NCI-H2227 (cell line): ENCODE data around the gene SHISA7.
A peak's percentile ranks its signal among the peaks of the same experiment; 100 is the strongest.

Experiments
- DNase-seq: peaks from one replicate; lab custom pipeline; 2025; ENCODE audit not compliant: unreplicated experiment; lab: John Stamatoyannopoulos, UW

SHISA7 gene

DNA sequence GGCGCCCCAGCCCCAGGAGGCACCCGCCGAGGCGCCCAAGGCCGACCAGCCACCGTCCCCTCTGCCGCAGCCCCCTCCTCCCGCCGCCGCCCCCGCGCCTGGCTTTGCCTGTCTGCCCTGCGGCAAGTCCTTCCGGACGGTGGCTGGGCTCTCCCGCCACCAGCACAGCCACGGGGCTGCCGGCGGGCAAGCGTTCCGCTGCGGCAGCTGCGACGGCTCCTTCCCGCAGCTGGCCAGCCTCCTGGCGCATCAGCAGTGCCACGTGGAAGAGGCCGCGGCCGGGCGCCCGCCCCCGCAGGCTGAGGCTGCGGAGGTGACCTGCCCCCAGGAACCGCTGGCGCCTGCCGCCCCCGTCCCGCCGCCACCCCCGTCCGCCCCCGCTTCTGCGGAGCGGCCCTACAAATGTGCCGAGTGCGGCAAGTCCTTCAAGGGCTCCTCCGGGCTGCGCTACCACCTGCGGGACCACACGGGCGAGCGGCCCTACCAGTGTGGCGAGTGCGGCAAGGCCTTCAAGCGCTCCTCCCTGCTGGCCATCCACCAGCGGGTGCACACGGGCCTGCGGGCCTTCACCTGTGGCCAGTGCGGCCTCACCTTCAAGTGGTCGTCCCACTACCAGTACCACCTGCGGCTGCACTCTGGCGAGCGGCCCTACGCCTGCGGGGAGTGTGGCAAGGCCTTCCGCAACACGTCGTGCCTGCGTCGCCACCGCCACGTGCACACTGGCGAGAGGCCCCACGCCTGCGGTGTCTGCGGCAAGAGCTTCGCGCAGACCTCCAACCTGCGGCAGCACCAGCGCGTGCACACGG lies 39.3 kb upstream of the SHISA7 start:
- DNase-seq: no peak

DNA sequence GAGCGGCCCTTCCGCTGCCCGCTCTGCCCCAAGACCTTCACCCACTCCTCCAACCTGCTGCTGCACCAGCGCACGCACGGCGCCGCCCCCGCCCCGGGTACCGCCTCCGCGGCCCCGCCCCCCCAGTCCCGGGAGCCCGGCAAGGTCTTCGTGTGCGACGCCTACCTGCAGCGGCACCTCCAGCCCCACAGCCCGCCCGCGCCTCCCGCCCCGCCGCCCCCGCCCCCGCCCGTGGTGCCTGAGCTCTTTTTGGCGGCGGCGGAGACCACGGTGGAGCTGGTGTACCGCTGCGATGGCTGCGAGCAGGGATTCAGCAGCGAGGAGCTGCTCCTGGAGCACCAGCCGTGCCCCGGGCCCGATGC lies 38.7 kb upstream of the SHISA7 start:
- no peak for DNase-seq

DNA sequence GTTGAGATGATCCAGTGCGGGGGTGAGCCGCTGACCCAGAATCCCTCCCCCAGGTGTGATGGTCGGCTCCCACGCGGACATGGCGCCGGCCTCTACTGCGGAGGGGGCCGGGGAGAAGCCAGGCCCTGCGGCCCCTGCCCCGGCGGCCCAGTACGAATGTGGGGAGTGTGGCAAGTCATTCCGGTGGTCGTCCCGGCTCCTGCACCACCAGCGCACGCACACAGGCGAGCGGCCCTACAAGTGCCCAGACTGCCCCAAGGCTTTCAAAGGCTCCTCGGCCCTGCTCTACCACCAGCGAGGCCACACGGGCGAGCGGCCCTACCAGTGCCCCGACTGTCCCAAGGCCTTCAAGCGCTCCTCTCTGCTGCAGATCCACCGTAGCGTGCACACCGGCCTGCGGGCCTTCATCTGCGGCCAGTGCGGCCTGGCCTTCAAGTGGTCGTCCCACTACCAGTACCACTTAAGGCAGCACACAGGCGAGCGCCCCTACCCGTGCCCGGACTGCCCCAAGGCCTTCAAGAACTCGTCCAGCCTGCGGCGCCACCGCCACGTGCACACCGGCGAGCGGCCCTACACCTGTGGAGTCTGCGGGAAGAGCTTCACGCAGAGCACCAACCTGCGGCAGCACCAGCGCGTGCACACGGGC lies 38.2 kb upstream of the SHISA7 start:
- no peak for DNase-seq

DNA sequence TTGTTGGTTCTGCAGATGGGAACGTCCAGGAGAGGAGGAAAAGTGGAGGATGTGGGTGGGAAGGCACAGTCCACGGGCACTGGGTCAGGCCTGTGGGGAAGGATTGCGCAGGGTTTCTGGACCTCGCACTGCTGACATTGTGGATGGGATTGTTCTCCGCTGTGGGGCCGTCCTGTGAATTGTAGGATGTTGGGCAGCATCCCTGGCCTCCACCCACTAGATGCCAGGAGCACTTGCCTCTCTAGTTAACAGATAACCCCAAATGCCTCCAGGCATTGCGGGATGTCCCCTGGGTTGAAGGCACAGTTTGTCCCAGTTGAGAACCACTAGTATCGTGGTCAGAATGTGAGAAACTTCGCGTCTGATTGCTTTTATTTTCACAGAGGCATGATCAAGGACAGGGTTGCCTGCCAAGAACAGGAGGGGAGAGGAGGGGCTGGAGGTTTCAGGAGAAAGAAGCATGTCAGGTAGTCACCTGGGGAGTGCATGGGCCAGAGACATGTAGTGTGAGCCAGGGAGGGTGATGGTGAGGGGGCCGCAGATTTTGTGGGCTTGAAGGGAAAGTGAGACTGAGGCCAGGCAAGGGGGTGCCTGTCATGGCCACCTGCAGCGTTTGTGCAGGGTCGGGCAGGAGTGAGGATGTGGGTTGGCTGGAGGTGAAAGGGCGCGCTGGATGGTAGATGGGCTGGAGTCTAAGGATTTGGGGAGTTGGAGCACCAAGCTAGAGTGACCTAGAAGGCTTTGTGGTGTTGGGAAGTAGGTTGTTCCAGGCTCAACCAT lies 36.5 kb upstream of the SHISA7 start:
- DNase-seq: no peak

DNA sequence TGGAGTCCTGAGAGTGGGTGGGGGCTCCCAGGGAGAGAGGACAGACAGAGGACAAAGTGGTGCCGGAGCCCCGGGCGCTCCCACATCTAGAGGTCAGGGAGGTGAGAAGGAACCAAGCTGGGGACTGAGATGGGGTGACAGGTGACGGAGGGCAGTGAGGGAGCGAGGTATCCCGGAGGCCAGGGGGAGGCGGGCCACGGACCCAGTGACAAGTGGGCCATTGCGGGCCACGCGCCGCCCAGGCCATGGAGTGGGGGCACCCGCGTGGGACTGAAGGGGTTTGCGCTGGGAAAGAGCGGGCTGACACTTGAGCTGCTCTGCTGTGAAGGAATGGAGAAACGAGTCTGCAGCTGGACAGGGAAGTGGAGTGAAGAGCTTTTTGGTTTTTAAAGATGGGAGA lies 35.9 kb upstream of the SHISA7 start:
- DNase-seq: no peak

DNA sequence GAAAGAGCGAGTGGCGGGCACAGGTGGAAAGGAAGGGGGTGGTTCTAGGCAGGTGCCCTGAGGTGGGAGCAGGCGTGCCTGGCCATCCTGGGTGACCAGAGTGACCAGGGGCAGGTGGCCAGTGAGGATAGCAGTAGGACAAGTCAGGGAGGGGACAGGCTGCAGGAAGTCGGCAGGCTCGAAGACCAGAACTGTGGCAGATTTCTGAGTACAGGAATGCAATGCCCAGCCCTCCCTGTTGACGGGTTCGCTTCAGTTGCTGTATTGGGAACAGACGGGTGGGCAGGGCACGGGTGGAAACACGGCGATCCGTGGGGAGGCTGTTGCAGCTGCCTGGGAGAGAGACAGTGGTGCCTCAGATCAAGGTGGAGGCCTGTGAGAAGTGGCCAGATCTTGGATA lies 35.3 kb upstream of the SHISA7 start:
- DNase-seq: no peak

DNA sequence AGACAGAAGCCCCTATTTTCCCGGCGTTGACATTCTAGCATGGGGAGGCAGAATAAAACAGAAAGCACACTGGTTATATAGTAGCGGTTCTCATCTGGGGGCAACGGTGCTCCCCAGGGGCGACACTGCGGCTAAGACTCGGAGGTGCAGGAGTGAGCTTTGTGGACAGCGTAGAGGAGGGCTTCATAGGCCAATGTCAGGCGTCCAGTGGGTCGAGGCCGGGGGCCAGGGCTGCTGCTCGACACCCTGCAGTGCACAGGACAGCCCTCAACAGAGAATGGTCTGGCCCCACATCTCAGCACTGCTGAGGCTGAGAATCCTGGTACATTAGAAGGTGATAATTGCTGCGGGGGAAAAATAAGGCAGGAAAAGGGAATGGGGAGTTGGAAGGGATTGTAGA lies 34.8 kb upstream of the SHISA7 start:
- no peak for DNase-seq

DNA sequence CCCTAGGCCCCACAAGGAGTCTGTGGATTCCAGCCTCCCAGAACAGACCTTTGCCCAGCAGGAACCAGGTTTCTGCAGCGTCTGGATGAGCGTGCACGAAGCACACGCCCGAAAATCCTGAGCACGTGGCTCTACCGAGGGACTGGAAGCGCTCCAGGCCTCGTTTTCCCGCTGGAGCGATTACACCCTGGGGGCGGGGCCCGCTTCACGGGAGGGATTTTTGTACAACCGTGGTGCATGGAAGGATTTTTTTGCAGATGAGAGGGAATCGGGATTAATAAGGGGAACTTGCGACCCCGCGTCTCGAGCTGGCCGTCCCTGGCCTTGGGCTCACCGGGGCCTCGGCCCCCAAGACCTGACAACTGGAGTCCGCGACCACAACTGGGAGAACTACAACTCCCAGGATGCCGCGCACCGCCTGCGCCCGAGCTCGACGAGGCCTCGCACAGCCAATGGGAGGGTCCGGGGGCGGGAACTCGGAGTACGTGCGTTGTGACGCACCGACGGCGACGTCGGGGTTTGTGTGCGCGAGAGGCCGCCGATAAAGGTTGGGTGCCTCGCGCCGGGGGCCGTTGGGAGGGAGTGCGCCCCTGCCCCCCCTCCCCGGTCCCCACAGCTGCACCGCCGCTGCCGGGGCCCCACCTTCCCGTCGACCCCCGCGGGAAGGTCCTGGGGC lies 33.1 kb upstream of the SHISA7 start, which contains the start of gene ZNF628:
Gene ZNF628, plus strand, starts transcription at position 518 of the 676 bp plus-strand sequence. CDS start 3,294 bp downstream, outside the sequence.
- peak; percentile 100 for DNase-seq

DNA sequence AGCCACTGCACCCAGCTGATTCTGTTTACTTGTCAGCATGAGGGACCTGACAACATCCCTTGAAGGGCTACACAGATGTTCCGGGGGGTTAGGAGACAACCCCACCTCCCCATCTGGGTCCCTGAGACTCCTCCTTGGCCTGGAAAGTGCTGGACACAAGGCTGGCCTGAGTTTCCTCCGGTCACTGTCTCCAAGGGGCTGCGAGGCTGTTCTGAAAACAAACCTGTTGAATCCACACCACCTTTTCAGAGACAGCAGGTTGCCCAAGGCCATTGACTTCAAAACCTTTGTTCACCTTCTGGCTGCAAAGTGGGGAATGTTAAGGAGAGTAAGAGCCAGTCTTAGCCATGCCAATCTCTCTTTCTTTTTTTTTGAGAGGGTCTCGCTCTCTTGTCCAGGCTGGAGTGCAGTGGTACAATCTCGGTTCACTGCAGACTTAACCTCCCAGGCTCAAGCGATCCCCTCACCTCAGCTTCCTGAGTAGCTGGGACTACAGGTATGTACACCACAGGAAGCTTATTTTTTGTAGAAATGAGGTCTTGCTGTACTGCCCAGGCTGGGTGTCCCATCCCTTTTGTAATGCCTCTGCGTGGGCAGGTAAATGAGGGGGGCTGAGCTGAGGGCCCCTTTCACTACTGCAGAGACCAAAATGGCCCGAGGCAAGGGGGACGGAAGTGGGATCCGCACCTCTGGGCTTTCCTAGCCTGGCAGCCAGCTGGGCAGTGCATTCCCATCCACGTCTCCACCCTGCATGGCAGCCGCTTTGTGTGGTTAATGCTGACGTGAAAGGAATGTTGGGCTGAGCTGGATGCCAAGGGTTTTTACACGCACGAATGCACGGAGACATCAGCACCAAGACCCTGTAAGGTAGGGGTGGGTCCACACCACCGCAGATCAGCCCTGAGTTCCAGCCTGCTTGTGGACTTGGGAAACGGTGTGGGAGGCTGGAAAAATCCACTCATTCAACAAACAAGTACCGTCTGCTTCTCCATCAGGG lies 31.5 kb upstream of the SHISA7 start:
- no peak for DNase-seq

DNA sequence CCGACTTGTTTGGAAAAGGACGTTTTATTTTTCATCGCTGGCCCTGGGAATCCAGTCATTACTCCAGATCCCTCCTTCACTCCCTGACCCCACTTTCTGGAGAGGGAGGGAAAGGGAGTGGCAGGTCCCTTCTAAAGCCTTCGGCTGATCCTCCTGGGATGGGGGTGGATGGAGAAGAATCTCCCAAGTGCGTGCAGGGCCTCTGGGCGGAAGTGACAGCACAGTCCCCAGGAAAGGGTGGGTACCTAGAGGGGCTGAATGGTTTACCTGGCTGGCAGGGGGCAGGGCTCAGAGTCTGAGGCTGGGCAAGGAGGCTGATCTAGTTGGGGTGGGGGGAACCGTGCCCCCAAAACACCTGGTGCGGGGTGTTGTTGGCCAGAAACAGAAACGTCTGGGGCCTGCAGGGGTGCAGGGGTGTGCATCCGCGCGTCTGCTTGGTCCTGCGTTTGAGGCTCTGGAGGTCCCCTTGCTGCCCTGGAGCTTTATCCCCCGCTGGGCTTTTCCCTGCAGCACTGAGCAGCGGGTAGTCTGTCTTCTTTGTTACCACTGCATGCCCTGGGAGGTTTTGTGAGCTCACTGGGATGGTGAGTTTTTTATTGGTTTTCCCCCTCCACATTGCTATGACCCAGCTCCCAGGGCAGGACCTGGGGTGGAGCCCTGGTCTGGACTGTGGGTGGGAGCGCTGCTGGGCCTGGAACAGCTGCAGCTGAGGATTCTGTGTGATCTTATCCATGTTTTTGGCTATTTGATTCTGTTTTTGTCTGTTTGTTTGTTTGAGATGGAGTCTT lies 30.3 kb upstream of the SHISA7 start:
- DNase-seq: peak; percentile 64

DNA sequence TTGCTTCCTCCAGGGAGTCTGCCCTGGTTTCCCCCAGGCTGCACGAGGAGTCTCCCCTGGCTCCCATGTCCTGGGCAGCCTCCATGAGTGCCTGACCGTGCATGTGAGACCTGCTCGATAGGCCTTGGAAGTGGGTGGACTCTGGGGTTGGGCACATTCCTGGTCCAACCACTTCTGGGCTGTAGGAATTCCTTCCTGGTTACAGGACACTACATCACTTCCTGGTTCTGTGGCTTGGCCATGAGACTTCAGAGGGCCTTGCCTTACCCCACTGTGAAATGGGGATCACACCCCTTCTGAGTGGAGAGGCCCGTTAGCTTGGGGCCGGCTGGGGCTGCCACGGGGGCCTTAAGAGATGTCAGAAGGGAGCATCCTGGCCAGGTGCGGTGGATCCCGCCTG lies 29.4 kb upstream of the SHISA7 start:
- DNase-seq: no peak

DNA sequence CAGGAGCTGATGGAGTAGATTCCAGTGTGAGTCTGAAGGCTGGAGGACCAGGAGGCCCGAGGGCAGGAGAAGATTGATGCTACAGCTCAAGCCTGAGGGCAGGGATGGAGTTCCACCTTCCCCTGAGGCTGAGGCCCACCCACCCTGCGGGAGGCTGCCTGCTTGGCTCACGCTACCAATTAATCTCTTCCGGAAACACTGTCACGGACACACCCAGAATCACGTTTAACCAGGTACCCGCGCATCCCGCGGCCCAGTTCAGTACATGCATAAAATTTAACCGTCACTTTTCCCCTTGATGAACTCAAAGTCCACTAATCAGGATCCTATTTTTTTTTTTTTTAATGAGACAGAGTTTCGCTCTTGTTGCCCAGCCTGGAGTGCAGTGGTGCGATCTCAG lies 28.2 kb upstream of the SHISA7 start:
- DNase-seq: no peak

DNA sequence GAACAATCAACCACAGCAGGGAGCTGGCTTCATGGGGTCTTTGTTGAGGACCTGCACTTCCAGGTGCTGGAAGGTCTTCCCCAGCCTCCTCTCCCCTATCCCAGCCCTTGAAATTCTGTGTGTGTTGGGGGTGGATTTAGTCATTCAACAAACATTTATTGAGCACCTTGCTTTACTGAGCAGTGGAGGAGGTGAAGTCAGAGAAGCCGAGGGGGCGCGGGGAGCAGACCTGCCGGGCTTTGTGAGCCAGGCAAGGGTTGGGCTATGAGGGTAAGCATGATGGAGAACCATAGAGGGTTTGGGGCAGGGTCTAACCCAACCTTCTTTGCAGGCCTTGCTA lies 24.9 kb upstream of the SHISA7 start:
- no peak for DNase-seq

DNA sequence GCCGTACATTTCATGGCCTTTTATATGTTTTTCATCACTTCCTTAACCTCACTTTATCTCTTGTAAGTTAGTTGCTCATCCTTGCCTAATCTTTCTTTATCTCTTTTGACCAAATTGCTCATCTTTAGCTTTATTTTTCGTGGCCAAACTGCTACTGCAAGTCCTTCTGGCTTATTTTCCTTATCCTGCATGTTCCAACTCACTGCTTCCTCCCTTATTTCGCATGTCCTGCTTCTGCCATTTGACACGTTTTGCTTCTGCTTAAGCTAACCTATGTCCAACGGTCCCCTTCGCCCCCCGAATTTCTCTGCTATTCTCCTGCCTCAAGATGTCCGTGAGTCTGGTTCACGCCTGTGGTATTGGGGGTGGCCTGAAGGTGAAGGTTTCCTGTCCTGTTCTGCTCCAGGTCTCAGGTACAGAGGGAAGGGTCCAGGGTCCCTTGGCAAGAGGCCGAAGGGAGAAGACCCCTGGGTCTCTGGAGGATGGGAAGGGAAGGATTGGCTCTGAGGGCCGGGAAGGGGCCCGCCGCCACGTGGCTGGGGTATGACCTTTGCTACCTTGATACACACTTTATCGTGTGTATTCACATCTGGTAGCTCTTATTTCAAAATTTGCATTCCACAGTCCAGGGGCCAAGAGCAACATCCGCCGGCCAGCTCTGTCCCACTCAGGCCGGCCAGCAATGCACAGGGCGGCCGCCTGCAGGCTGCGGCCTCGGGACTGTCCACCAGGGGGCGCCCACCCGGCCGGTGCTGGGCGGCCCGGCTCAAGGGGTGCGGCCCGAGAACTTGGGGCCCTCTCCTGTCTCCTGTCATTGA lies 24.3 kb upstream of the SHISA7 start:
- DNase-seq: no peak

DNA sequence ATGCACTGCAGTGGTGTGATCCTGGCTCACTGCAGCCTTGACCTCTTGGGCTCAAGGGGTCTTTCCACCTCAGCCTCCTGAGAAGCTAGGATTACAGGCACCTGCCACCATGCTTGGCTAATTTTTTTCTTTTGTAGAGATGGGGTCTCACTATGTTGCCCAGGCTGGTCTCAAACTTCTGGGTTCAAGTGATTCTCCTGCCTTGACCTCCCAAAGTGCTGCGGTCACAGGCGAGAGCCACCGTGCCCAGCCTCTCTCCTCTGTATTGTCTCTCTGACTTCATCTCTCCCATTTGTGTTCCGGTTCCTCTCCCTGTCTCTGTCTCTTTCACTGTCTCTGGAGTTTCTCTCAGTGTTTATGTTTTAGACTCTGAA lies 23.1 kb upstream of the SHISA7 start:
- DNase-seq: no peak

DNA sequence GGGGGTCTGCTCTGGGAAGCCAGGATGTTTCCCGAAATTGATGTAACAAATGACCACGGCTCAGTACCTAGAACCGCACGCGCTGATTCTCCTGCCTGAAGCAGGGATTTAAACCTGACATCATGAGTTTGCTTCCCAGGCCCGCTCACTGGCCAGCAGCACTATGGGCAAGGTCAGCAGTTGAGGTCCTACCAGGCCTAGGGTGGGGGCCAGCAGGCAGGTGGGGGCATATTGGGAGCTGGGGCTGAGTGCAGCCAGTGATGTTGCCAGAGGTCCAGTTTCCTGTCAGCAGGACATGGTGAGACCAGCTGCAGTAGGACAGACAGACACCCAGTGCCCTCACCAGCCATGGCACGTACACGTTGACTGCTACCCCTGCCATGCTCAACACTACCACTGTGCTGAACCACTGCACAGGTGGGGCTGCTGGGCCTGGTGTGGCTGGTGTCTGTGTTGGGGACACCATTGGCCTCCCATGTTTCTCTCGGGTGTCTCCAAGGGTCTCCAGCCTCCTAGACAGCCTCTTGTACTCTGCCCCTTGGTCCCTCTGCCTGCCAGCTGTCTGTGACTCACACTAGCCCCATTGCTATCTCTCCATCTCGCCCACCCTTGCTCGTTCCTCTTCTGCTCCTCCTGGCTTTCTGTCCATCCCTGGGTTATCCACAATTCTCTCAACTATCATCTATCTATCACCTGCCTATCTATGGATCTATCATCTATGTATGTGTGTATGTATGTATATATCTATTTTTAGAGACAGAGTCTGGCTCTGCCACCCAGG lies 22.6 kb upstream of the SHISA7 start:
- peak; percentile 47 for DNase-seq

DNA sequence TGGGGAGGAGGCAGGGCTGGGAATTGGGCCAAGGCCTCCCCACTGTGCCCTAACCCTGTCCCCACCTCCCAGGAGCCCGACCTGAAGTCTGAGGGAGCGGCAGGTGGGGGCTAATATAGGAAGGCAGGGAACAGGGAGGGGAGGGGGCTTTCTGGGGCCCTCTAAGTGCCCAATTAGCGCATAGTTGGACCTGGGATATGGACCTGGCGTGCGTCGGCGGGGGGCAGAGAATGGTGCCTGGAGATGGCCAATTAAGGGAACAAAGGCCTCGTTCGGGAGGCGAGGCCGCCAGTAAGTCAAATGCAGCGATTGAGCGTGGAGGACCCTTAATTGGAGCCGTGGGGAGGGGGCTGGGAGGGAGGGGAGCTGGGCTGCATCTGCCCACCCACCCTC lies 21.6 kb upstream of the SHISA7 start, which contains the start of gene C19orf85:
Gene C19orf85, minus strand, starts transcription at position 90 of the 393 bp plus-strand sequence. CDS start 197 bp downstream, outside the sequence.
- DNase-seq: peak; percentile 94
